H9 (cell line): ENCODE results near the gene LRRC3. TPM values are rescaled to one million over a fixed set of nuclear protein-coding genes. Genes with fewer than 3 reads are reported as not detected.

Experiments used
- DNase-seq: peaks from one replicate; pipeline ENCODE4 v3.0.0-alpha.2; 2017
- H2AFZ ChIP-seq: one replicate; pipeline ENCODE4 v1.6.1; 2013; ENCODE audit warnings: mild to moderate bottlenecking, low read length, control low read depth, moderate library complexity
- H2AK5ac ChIP-seq: 2 replicates; pipeline ENCODE4 v1.6.1; 2013; ENCODE audit warnings: low read length, control low read depth, mixed read lengths; ENCODE audit not compliant: insufficient read length
- H2BK120ac ChIP-seq: one replicate; pipeline ENCODE4 v1.6.1; 2013; ENCODE audit warnings: low read depth, mild to moderate bottlenecking, low read length, control low read depth, inconsistent platforms; ENCODE audit not compliant: poor library complexity, severe bottlenecking
- H2BK12ac ChIP-seq: 2 replicates; pipeline ENCODE4 v1.6.1; 2013; ENCODE audit warnings: low read length, control low read depth, mixed read lengths, low read depth; ENCODE audit not compliant: insufficient read length
- H2BK15ac ChIP-seq: 2 replicates; pipeline ENCODE4 v1.6.1; 2013; ENCODE audit warnings: low read depth, low read length, control low read depth
- H2BK20ac ChIP-seq: one replicate; pipeline ENCODE4 v1.6.1; 2013; ENCODE audit warnings: low read depth, mild to moderate bottlenecking, low read length, control low read depth, inconsistent platforms; ENCODE audit not compliant: poor library complexity, severe bottlenecking
- H2BK5ac ChIP-seq: 2 replicates; pipeline ENCODE4 v1.6.1; 2013; ENCODE audit warnings: low read length, control low read depth, mixed read lengths; ENCODE audit not compliant: insufficient read length
- H3K14ac ChIP-seq: 2 replicates; pipeline ENCODE4 v1.6.1; 2013; ENCODE audit warnings: low read length, control low read depth; ENCODE audit not compliant: insufficient read depth
- H3K18ac ChIP-seq: 2 replicates; pipeline ENCODE4 v1.6.1; 2013; ENCODE audit warnings: low read depth, mild to moderate bottlenecking, mixed read lengths, low read length, control low read depth; ENCODE audit not compliant: insufficient read length
- H3K23ac ChIP-seq: 2 replicates; pipeline ENCODE4 v1.6.1; 2013; ENCODE audit warnings: low read length, control low read depth, mixed read lengths, low read depth; ENCODE audit not compliant: insufficient read length
- H3K23me2 ChIP-seq: 2 replicates; pipeline ENCODE4 v1.6.1; 2013; ENCODE audit warnings: low read depth, mild to moderate bottlenecking, mixed read lengths, low read length, control low read depth; ENCODE audit not compliant: insufficient read length, poor library complexity, severe bottlenecking
- H3K27ac ChIP-seq: 2 replicates; pipeline ENCODE4 v1.5.1; 2013; ENCODE audit warnings: low read length, control low read depth, mixed read lengths, low read depth; ENCODE audit not compliant: insufficient read length
- H3K27me3 ChIP-seq: 2 replicates; pipeline ENCODE4 v1.6.1; 2013; ENCODE audit warnings: low read length, control low read depth, inconsistent platforms; ENCODE audit not compliant: insufficient read depth
- H3K4ac ChIP-seq: 2 replicates; pipeline ENCODE4 v1.6.1; 2013; ENCODE audit warnings: low read depth, mild to moderate bottlenecking, control low read depth, inconsistent platforms, low read length, moderate library complexity
- H3K4me1 ChIP-seq: 2 replicates; pipeline ENCODE4 v1.6.1; 2013; ENCODE audit warnings: low read length, control low read depth, inconsistent platforms; ENCODE audit not compliant: insufficient read depth
- H3K4me2 ChIP-seq: 2 replicates; pipeline ENCODE4 v1.6.1; 2013; ENCODE audit warnings: low read length, control low read depth, mixed read lengths; ENCODE audit not compliant: insufficient read length, insufficient read depth
- H3K56ac ChIP-seq: 2 replicates; pipeline ENCODE4 v1.6.1; 2013; ENCODE audit warnings: low read depth, mild to moderate bottlenecking, mixed read lengths, low read length, control low read depth; ENCODE audit not compliant: insufficient read length
- H3K79me1 ChIP-seq: 2 replicates; pipeline ENCODE4 v1.6.1; 2013; ENCODE audit warnings: low read depth, mild to moderate bottlenecking, moderate library complexity, low read length, control low read depth, inconsistent platforms; ENCODE audit not compliant: insufficient read depth, poor library complexity, severe bottlenecking
- H3K79me2 ChIP-seq: 2 replicates; pipeline ENCODE4 v1.6.1; 2013; ENCODE audit warnings: low read length, control low read depth, inconsistent platforms; ENCODE audit not compliant: insufficient read depth
- H3K9ac ChIP-seq: 2 replicates; pipeline ENCODE4 v1.6.1; 2013; ENCODE audit warnings: low read length, control low read depth, mixed read lengths; ENCODE audit not compliant: insufficient read length; ENCODE audit errors: extremely low read depth
- H3K9me3 ChIP-seq: one replicate; pipeline ENCODE4 v1.6.1; 2013; ENCODE audit warnings: low read depth, low read length, inconsistent platforms; ENCODE audit not compliant: control insufficient read depth
- H3T11ph ChIP-seq: one replicate; pipeline ENCODE4 v1.6.1; 2013; ENCODE audit warnings: mild to moderate bottlenecking, low read length, control low read depth, inconsistent platforms
- H4K20me1 ChIP-seq: one replicate; pipeline ENCODE4 v1.6.1; 2013; ENCODE audit not compliant: control insufficient read depth, insufficient read length, insufficient read depth
- H4K5ac ChIP-seq: 2 replicates; pipeline ENCODE4 v1.6.1; 2013; ENCODE audit warnings: low read depth, mild to moderate bottlenecking, mixed read lengths, low read length, control low read depth; ENCODE audit not compliant: insufficient read length
- H4K8ac ChIP-seq: replicated peaks from 2 replicates; pipeline ENCODE4 v1.6.1; 2013; ENCODE audit warnings: low read length, control low read depth, mixed read lengths, low read depth; ENCODE audit not compliant: insufficient read length
- H4K91ac ChIP-seq: 2 replicates; pipeline ENCODE4 v1.6.1; 2013; ENCODE audit warnings: low read depth, mild to moderate bottlenecking, moderate library complexity, mixed read lengths, low read length, control low read depth; ENCODE audit not compliant: insufficient read length
- H3K27ac Mint-ChIP-seq, 3 experiments: 2 replicates in 2 of 3; 3 replicates in 1 of 3; pipeline ENCODE4 v1.8.0; 2020 to 2021; ENCODE audit warnings: mixed read lengths in 3 of 3, mild to moderate bottlenecking in 1 of 3, moderate library complexity in 1 of 3
- H3K27me3 Mint-ChIP-seq: 2 replicates; pipeline ENCODE4 v1.8.0; 2021; ENCODE audit warnings: low read depth, mild to moderate bottlenecking, moderate library complexity, mixed read lengths
- H3K36me3 Mint-ChIP-seq, 3 experiments: 2 replicates in 2 of 3; 3 replicates in 1 of 3; pipeline ENCODE4 v1.8.0; 2020 to 2021; ENCODE audit warnings: low read depth in 3 of 3, mixed read lengths in 3 of 3; ENCODE audit not compliant: insufficient read depth in 1 of 3
- H3K4me1 Mint-ChIP-seq, 2 experiments: 2 replicates each; pipeline ENCODE4 v1.8.0; 2020; ENCODE audit warnings: mixed read lengths in 2 of 2
- H3K4me3 Mint-ChIP-seq, 2 experiments: 2 replicates in 1 of 2; 3 replicates in 1 of 2; pipeline ENCODE4 v1.8.0; 2020 to 2021; ENCODE audit warnings: mild to moderate bottlenecking in 2 of 2, mixed read lengths in 2 of 2, moderate library complexity in 1 of 2
- H3K9me3 Mint-ChIP-seq, 2 experiments: 2 replicates in 1 of 2; 3 replicates in 1 of 2; pipeline ENCODE4 v1.8.0; 2020; ENCODE audit warnings: mild to moderate bottlenecking in 2 of 2, mixed read lengths in 2 of 2, moderate library complexity in 1 of 2
- WGBS: extraction: QIAGEN DNeasy Blood & Tissue Kit; methylation state at CpG from one replicate; pipeline ENCODE4 v1.1.7; 2013; ENCODE audit warnings: missing lambda C conversion rate, low lambda C conversion rate, mixed read lengths; ENCODE audit not compliant: insufficient read length; ENCODE audit errors: extremely low coverage; 5-methylcytosine and 5-hydroxymethylcytosine counted together
- total RNA-seq: library from RNA; stranded (reverse); gene quantifications from 2 replicates; pipeline ENCODE4 v1.2.1, GENCODE V29; 2021
- TF ChIP-seq, protein P1 (sequence below): fragments of 200-600 bp; sonication (generic); conservative IDR thresholded peaks from 3 replicates; pipeline ENCODE4 v1.8.0; 2021; ENCODE audit warnings: antibody characterized with exemption, mild to moderate bottlenecking

The LRRC3 gene
- total RNA-seq, 1 experiment from 2014 or later: 3.1 TPM

- Histone ChIP-seq H4K5ac (no peak overlapping the region), H4K8ac (no peak overlapping the region), H3K4me2 (no peak overlapping the region), H3K27me3 (no peaks in the 10 kb centered on the region), H3K23me2 (peaks cover 3% of the 10 kb centered on the region), H2BK15ac (no peak overlapping the region), H2BK12ac (no peak overlapping the region), H3K18ac (no peak overlapping the region), H3K56ac (no peak overlapping the region), H2AK5ac (no peak overlapping the region), H4K20me1 (no peaks in the 10 kb centered on the region), H3K14ac (no peak overlapping the region), H3K79me1 (peaks cover 3% of the 10 kb centered on the region), H3K9me3 (no peaks in the 10 kb centered on the region), H3T11ph (no peak overlapping the region), H3K9ac (no peak overlapping the region), H3K23ac (no peak overlapping the region), H3K27ac (no peak overlapping the region), H2BK5ac (no peak overlapping the region), H2BK20ac (no peak overlapping the region), H3K4me1 (no peaks in the 10 kb centered on the region; the same call in 1 of the 2 replicates), H3K4ac (no peak overlapping the region), H3K79me2 (peaks cover 7% of the 10 kb centered on the region; the same call in 1 of the 2 replicates), H2BK120ac (no peak overlapping the region), H2AFZ (no peak overlapping the region), H4K91ac (no peak overlapping the region)
- Mint-ChIP-seq H3K36me3 (peaks cover 0 to 4% (median 3%) of the 10 kb centered on the region in 3 experiments; a peak in 3 of 7 replicates), H3K4me1 (peaks cover 14 to 29% of the 10 kb centered on the region in 2 experiments), H3K27me3 (no peaks in the 10 kb centered on the region), H3K9me3 (peaks cover 3 to 7% of the 10 kb centered on the region in 2 experiments; a peak in 3 of 5 replicates), H3K4me3 (peak overlapping the region; percentile 84 to 88; a peak in 4 of 5 replicates), H3K27ac (no peak overlapping the region)
- DNase-seq: no peak
- TF ChIP-seq, protein P1, sequence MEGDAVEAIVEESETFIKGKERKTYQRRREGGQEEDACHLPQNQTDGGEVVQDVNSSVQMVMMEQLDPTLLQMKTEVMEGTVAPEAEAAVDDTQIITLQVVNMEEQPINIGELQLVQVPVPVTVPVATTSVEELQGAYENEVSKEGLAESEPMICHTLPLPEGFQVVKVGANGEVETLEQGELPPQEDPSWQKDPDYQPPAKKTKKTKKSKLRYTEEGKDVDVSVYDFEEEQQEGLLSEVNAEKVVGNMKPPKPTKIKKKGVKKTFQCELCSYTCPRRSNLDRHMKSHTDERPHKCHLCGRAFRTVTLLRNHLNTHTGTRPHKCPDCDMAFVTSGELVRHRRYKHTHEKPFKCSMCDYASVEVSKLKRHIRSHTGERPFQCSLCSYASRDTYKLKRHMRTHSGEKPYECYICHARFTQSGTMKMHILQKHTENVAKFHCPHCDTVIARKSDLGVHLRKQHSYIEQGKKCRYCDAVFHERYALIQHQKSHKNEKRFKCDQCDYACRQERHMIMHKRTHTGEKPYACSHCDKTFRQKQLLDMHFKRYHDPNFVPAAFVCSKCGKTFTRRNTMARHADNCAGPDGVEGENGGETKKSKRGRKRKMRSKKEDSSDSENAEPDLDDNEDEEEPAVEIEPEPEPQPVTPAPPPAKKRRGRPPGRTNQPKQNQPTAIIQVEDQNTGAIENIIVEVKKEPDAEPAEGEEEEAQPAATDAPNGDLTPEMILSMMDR: no peak
- no CpG with 5 or more reads among the region's 43 CpGs for WGBS
Observed at GRCh38 chr21:44484498-44485253, 29.4 kb downstream of the LRRC3 start.
